Bronchial epithelial cell (primary cell): ENCODE results near the gene VSIG2. TPM values are rescaled to one million over a fixed set of nuclear protein-coding genes. Genes with fewer than 3 reads are reported as not detected.

ENCODE experiments used
- DNase-seq: peaks from one replicate; pipeline ENCODE4 v3.0.0-alpha.2; 2010; ENCODE audit warnings: low read depth
- FAIRE-seq: peaks from 2 replicates; lab custom pipeline; 2011; peaks lifted over from hg19 to GRCh38; lab: Jason Lieb, UNC
- H3K27me3 ChIP-seq: 2 replicates; pipeline ENCODE4 v1.5.1; 2011; ENCODE audit warnings: low read length; ENCODE audit not compliant: control insufficient read depth, insufficient read depth
- H3K36me3 ChIP-seq: 2 replicates; pipeline ENCODE4 v1.5.1; 2011; ENCODE audit warnings: low read length; ENCODE audit not compliant: control insufficient read depth, insufficient read depth
- H3K4me3 ChIP-seq: 2 replicates; pipeline ENCODE4 v1.5.1; 2011; ENCODE audit warnings: mild to moderate bottlenecking, low read depth, low read length, control low read depth
- CTCF ChIP-seq: IDR thresholded peaks from 2 replicates; pipeline ENCODE4 v1.5.1; 2011; ENCODE audit warnings: mild to moderate bottlenecking, moderate library complexity, low read length, control low read depth, inconsistent platforms; ENCODE audit not compliant: insufficient read depth, severe bottlenecking
- total RNA-seq: library from RNA; depleted of rRNA; stranded (reverse); fragments of >200 nt; gene quantifications from 2 replicates; pipeline ENCODE4 v1.2.1, GENCODE V29; 2014

Gene VSIG2
- total RNA-seq, 1 donor from 2014 or later = 0.53 TPM

GRCh38 chr11:124753624-124754023 is 1.6 kb upstream of the VSIG2 start:
- Histone ChIP-seq H3K4me3 (no peak overlapping the region), H3K36me3 (no peaks in the 10 kb centered on the region), H3K27me3 (no peaks in the 10 kb centered on the region)
- FAIRE-seq (no peak), DNase-seq (no peak)
- TF ChIP-seq CTCF = no peak

GRCh38 chr11:124753205-124753604 is 1.1 kb upstream of the VSIG2 start:
- Histone ChIP-seq H3K36me3 (no peaks in the 10 kb centered on the region), H3K4me3 (no peak overlapping the region), H3K27me3 (no peaks in the 10 kb centered on the region)
- FAIRE-seq (no peak), DNase-seq (no peak)
- no peak for TF ChIP-seq CTCF

GRCh38 chr11:124752471-124753102 is 532 bp upstream of the VSIG2 start:
- Histone ChIP-seq H3K36me3 (no peaks in the 10 kb centered on the region), H3K4me3 (no peak overlapping the region), H3K27me3 (no peaks in the 10 kb centered on the region)
- DNase-seq (no peak), FAIRE-seq (peak; percentile 28)
- TF ChIP-seq CTCF = no peak

GRCh38 chr11:124751391-124751740 is 689 bp downstream of the VSIG2 start:
- Histone ChIP-seq H3K36me3 (no peaks in the 10 kb centered on the region), H3K4me3 (no peak overlapping the region), H3K27me3 (no peaks in the 10 kb centered on the region)
- DNase-seq (no peak), FAIRE-seq (no peak)
- TF ChIP-seq CTCF = no peak

- Histone ChIP-seq H3K27me3 (no peaks in the 10 kb centered on the region), H3K36me3 (no peaks in the 10 kb centered on the region), H3K4me3 (no peak overlapping the region)
- FAIRE-seq (no peak), DNase-seq (no peak)
- no peak for TF ChIP-seq CTCF
Measured at GRCh38 chr11:124749912-124750311, 2.1 kb downstream of the VSIG2 start.
